K562 (cell line): ENCODE measurements around the gene GTF2A1. TPM values are rescaled to one million over a fixed set of nuclear protein-coding genes. Genes with fewer than 3 reads are reported as not detected.

ENCODE experiments used
- ATF7 ChIP-seq: fragments of 450-650 bp; IDR thresholded peaks from 2 replicates; pipeline ENCODE4 v1.7.1; 2014; ENCODE audit warnings: mild to moderate bottlenecking, moderate library complexity
- FOSL1 ChIP-seq: fragments of 200-800 bp; sonication (Bioruptor generic); conservative IDR thresholded peaks from 2 replicates; pipeline ENCODE4 v1.6.1; 2016; ENCODE audit warnings: missing genetic modification characterization, missing compliant biosample characterization
- POLR2B ChIP-seq: fragments of 450-650 bp; IDR thresholded peaks from 2 replicates; pipeline ENCODE4 v1.6.1; 2018; ENCODE audit warnings: low read depth; ENCODE audit not compliant: partially characterized antibody
- SETDB1 ChIP-seq: IDR thresholded peaks from one replicate; pipeline ENCODE4 v1.6.1; 2012; ENCODE audit warnings: low read length, control low read depth, inconsistent platforms
- SNRNP70 ChIP-seq: fragments of 200-400 bp; formaldehyde crosslinking; optimal IDR thresholded peaks from 2 replicates; pipeline ENCODE3; 2017; ENCODE audit warnings: low read depth, low read length
- SRF ChIP-seq, 2 experiments: fragments of 250-450, 450-650 bp in 1 of 2; sonication (Bioruptor Pico) in 1 of 2; sonication (generic) in 1 of 2; formaldehyde crosslinking; IDR thresholded peaks; 2 replicates each; pipeline versions ENCODE4 v1.5.0 to v1.5.1; 2020 to 2022; ENCODE audit warnings: mild to moderate bottlenecking in 1 of 2, missing genetic modification reagents in 1 of 2
- THRAP3 ChIP-seq: fragments of 450-650 bp; IDR thresholded peaks from 2 replicates; pipeline ENCODE4 v1.6.1; 2016; ENCODE audit warnings: mild to moderate bottlenecking, inconsistent platforms, borderline replicate concordance
- YBX1 ChIP-seq: fragments of 450-650 bp; IDR thresholded peaks from 2 replicates; pipeline ENCODE4 v1.7.1; 2016; ENCODE audit warnings: mild to moderate bottlenecking
- ZNF274 ChIP-seq: IDR thresholded peaks from 2 replicates; pipeline ENCODE4 v1.6.1; 2011; ENCODE audit warnings: low read depth, mild to moderate bottlenecking, low read length, moderate library complexity, borderline replicate concordance
- polyA plus RNA-seq, 8 experiments: library from polyadenylated mRNA; depleted of rRNA in 4 of 8; stranded (reverse) in 5 of 8; unstranded in 3 of 8; fragments of >200 nt; fragmentation: Nextera tagmentation in 2 of 8; fragmentation: Illumina TruSeq in 1 of 8; extraction: Ambion mirVana in 2 of 8; extraction: Trizol in 1 of 8; gene quantifications; 2 replicates each; pipeline versions ENCODE4 v1.2.1 to v1.2.3, GENCODE V29; 2011 to 2014; ENCODE audit warnings: inconsistent platforms in 1 of 8, missing spikeins in 1 of 8
- total RNA-seq, 7 experiments: library from RNA; depleted of rRNA in 6 of 7; stranded (reverse); fragments of >200 nt in 6 of 7; fragmentation: Illumina TruSeq in 2 of 7; extraction: Trizol in 2 of 7; gene quantifications; 2 replicates each; pipeline versions ENCODE4 v1.2.1 to v1.2.3, GENCODE V29; 2011 to 2021; ENCODE audit warnings: low replicate concordance in 1 of 7
- TF ChIP-seq, protein P1 (sequence below): sonication (generic); formaldehyde crosslinking; IDR thresholded peaks from 2 replicates; pipeline ENCODE4 v1.8.0; 2023; ENCODE audit warnings: missing genetic modification reagents, mild to moderate bottlenecking, borderline replicate concordance
- TF ChIP-seq, protein P2 (sequence below): fragments of 250-450 bp; sonication (Bioruptor Pico); IDR thresholded peaks from 2 replicates; pipeline ENCODE4 v1.5.0; 2021
- TF ChIP-seq, protein P3 (sequence below), 2 experiments: fragments of 150-350 bp in 1 of 2; IDR thresholded peaks; 2 replicates each; pipeline ENCODE4 v1.6.1; 2012 to 2016; ENCODE audit warnings: low read depth in 2 of 2, low read length in 2 of 2, mild to moderate bottlenecking in 1 of 2, moderate library complexity in 1 of 2
- TF ChIP-seq, protein P4 (sequence below): fragments of 450-650 bp; IDR thresholded peaks from 2 replicates; pipeline ENCODE4 v1.6.1; 2018; ENCODE audit not compliant: partially characterized antibody

The GTF2A1 gene
- total and polyA plus RNA-seq, 9 of the 15 experiments (the other 6 are each of a cell fraction or from before 2014, with no cell fraction given): 3.4 to 22.8 (median 14.7) TPM

DNA sequence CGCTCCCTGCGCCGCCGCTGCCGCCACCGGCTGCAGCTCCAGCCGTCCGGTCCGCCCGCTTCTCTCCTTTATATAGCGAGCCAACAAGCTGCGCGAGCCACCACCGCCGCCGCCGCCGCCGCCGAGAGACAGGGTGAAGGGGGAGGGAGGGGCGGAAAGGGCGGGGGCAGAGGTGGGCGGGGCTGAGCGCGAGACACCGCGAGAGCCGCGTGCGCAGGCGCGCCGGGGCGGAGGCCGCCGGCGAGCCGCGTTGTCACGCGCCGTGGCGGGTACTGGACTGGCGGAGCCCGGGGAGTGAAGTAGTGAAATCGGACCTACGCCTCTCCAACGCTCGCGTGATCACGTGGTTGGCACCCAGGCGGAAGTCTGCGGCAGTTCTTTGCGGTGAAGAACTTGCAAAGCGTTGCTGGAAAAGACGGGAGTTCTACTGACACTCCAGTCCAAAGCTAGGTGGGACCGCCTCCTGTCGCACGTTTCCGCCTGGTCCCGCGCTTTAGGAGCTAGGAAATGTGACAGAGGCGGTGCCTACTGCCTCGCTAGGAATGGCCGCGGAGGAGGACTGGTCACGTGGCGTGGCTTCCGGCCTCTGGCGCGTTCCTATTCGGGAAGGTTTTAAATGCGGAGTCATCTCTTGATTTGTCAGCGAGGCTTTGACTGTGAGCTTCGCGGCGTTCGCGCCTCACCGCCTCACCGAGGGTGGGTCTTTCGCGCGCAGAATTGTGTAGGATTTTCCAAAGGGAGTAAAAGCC, at the start of gene GTF2A1 (continued):
- TF ChIP-seq, protein P1, sequence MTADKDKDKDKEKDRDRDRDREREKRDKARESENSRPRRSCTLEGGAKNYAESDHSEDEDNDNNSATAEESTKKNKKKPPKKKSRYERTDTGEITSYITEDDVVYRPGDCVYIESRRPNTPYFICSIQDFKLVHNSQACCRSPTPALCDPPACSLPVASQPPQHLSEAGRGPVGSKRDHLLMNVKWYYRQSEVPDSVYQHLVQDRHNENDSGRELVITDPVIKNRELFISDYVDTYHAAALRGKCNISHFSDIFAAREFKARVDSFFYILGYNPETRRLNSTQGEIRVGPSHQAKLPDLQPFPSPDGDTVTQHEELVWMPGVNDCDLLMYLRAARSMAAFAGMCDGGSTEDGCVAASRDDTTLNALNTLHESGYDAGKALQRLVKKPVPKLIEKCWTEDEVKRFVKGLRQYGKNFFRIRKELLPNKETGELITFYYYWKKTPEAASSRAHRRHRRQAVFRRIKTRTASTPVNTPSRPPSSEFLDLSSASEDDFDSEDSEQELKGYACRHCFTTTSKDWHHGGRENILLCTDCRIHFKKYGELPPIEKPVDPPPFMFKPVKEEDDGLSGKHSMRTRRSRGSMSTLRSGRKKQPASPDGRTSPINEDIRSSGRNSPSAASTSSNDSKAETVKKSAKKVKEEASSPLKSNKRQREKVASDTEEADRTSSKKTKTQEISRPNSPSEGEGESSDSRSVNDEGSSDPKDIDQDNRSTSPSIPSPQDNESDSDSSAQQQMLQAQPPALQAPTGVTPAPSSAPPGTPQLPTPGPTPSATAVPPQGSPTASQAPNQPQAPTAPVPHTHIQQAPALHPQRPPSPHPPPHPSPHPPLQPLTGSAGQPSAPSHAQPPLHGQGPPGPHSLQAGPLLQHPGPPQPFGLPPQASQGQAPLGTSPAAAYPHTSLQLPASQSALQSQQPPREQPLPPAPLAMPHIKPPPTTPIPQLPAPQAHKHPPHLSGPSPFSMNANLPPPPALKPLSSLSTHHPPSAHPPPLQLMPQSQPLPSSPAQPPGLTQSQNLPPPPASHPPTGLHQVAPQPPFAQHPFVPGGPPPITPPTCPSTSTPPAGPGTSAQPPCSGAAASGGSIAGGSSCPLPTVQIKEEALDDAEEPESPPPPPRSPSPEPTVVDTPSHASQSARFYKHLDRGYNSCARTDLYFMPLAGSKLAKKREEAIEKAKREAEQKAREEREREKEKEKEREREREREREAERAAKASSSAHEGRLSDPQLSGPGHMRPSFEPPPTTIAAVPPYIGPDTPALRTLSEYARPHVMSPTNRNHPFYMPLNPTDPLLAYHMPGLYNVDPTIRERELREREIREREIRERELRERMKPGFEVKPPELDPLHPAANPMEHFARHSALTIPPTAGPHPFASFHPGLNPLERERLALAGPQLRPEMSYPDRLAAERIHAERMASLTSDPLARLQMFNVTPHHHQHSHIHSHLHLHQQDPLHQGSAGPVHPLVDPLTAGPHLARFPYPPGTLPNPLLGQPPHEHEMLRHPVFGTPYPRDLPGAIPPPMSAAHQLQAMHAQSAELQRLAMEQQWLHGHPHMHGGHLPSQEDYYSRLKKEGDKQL (CRISPR knock-in tag): no peak
- TF ChIP-seq ZNF274 (no peak), THRAP3 (no peak), FOSL1 (tag) (peak; percentile 64), SETDB1 (no peak), YBX1 (no peak), SRF (CRISPR knock-in tag; IDR thresholded peaks at IDR 0.05) (peak in 1 of 2 experiments; percentile 85; a peak in 2 of 4 replicates), POLR2B (peak; percentile 69), ATF7 (peak; percentile 80), SNRNP70 (no peak)
- TF ChIP-seq, protein P2, sequence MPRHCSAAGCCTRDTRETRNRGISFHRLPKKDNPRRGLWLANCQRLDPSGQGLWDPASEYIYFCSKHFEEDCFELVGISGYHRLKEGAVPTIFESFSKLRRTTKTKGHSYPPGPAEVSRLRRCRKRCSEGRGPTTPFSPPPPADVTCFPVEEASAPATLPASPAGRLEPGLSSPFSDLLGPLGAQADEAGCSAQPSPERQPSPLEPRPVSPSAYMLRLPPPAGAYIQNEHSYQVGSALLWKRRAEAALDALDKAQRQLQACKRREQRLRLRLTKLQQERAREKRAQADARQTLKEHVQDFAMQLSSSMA (CRISPR knock-in tag): no peak
- TF ChIP-seq, protein P3, sequence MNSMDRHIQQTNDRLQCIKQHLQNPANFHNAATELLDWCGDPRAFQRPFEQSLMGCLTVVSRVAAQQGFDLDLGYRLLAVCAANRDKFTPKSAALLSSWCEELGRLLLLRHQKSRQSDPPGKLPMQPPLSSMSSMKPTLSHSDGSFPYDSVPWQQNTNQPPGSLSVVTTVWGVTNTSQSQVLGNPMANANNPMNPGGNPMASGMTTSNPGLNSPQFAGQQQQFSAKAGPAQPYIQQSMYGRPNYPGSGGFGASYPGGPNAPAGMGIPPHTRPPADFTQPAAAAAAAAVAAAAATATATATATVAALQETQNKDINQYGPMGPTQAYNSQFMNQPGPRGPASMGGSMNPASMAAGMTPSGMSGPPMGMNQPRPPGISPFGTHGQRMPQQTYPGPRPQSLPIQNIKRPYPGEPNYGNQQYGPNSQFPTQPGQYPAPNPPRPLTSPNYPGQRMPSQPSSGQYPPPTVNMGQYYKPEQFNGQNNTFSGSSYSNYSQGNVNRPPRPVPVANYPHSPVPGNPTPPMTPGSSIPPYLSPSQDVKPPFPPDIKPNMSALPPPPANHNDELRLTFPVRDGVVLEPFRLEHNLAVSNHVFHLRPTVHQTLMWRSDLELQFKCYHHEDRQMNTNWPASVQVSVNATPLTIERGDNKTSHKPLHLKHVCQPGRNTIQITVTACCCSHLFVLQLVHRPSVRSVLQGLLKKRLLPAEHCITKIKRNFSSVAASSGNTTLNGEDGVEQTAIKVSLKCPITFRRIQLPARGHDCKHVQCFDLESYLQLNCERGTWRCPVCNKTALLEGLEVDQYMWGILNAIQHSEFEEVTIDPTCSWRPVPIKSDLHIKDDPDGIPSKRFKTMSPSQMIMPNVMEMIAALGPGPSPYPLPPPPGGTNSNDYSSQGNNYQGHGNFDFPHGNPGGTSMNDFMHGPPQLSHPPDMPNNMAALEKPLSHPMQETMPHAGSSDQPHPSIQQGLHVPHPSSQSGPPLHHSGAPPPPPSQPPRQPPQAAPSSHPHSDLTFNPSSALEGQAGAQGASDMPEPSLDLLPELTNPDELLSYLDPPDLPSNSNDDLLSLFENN (IDR thresholded peaks at IDR 0.05; ENCODE audit: low read depth in 2 of 2, low read length in 2 of 2): peak in 1 of 2 experiments; percentile 81; a peak in 2 of 4 replicates
- TF ChIP-seq, protein P4, sequence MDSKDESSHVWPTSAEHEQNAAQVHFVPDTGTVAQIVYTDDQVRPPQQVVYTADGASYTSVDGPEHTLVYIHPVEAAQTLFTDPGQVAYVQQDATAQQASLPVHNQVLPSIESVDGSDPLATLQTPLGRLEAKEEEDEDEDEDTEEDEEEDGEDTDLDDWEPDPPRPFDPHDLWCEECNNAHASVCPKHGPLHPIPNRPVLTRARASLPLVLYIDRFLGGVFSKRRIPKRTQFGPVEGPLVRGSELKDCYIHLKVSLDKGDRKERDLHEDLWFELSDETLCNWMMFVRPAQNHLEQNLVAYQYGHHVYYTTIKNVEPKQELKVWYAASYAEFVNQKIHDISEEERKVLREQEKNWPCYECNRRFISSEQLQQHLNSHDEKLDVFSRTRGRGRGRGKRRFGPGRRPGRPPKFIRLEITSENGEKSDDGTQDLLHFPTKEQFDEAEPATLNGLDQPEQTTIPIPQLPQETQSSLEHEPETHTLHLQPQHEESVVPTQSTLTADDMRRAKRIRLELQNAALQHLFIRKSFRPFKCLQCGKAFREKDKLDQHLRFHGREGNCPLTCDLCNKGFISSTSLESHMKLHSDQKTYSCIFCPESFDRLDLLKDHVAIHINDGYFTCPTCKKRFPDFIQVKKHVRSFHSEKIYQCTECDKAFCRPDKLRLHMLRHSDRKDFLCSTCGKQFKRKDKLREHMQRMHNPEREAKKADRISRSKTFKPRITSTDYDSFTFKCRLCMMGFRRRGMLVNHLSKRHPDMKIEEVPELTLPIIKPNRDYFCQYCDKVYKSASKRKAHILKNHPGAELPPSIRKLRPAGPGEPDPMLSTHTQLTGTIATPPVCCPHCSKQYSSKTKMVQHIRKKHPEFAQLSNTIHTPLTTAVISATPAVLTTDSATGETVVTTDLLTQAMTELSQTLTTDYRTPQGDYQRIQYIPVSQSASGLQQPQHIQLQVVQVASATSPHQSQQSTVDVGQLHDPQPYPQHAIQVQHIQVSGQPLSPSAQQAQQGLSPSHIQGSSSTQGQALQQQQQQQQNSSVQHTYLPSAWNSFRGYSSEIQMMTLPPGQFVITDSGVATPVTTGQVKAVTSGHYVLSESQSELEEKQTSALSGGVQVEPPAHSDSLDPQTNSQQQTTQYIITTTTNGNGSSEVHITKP: no peak
